Left lobe of liver (tissue), 2 donors: ENCODE results near the gene TCN2. TPM values are rescaled to one million over a fixed set of nuclear protein-coding genes. Genes with fewer than 3 reads are reported as not detected.
A peak's percentile ranks its signal among the peaks of the same experiment; 100 is the strongest.
"Not testable (repeated sequence)": the region's sequence is repeated elsewhere in the genome, so short reads cannot be mapped to it uniquely, and the experiment has no call there.

ENCODE experiments used
- ATAC-seq: fragments of 200-7000 bp; cut with Tn5 transposase; one replicate; pipeline ENCODE4 v1.9.1; 2020; ENCODE audit warnings: mild to moderate bottlenecking, moderate library complexity
- DNase-seq: peaks from one replicate; pipeline ENCODE4 v3.0.0-alpha.2; 2020; ENCODE audit warnings: low spot score
- total RNA-seq: library from RNA; stranded (reverse); gene quantifications from one replicate; pipeline ENCODE4 v1.2.1, GENCODE V29; 2021
- donor health status: DM: no; HTN: no; CAD: no; lungs with moderate emphysema.
- donor health status: DM: no; HTN: yes; CAD: no.

TCN2 gene
- total RNA-seq, 1 donor from 2014 or later: 12.3 TPM

GRCh38 chr22:30575859-30576258 lies 31.1 kb upstream of the TCN2 start:
- ATAC-seq: no peak

GRCh38 chr22:30578481-30578880 lies 28.5 kb upstream of the TCN2 start:
- ATAC-seq: no peak
- DNase-seq: no peak

More at GRCh38 chr22:30575859-30576258, 31.1 kb upstream of the TCN2 start:
- DNase-seq: no peak

- DNase-seq (no peak), ATAC-seq (no peak)
Measured at GRCh38 chr22:30580896-30581295, 26.1 kb upstream of the TCN2 start.

GRCh38 chr22:30582051-30582450 lies 24.9 kb upstream of the TCN2 start:
- ATAC-seq (no peak), DNase-seq (no peak)

- ATAC-seq (no peak), DNase-seq (no peak)
Measured at GRCh38 chr22:30582788-30583545, 24.0 kb upstream of the TCN2 start.

GRCh38 chr22:30584441-30584840 lies 22.5 kb upstream of the TCN2 start:
- no peak for DNase-seq

GRCh38 chr22:30586414-30586813 lies 20.6 kb upstream of the TCN2 start:
- no peak for DNase-seq
- no peak for ATAC-seq

More at GRCh38 chr22:30584441-30584840, 22.5 kb upstream of the TCN2 start:
- ATAC-seq: no peak

- no peak for ATAC-seq
- DNase-seq: no peak
Measured at GRCh38 chr22:30591191-30591587, 15.8 kb upstream of the TCN2 start.

GRCh38 chr22:30591588-30592359 lies 15.2 kb upstream of the TCN2 start, which contains the start of gene PES1:
Gene PES1, minus strand, starts transcription at chr22:30591910. Its CDS starts 77 bp downstream, at chr22:30591833.
- peak; percentile 95 for DNase-seq
- ATAC-seq: peak; percentile 98

- DNase-seq, ATAC-seq: not testable (repeated sequence)
Measured at GRCh38 chr22:30592360-30592713, 14.6 kb upstream of the TCN2 start.

- ATAC-seq (no peak), DNase-seq (no peak)
Measured at GRCh38 chr22:30596199-30596598, 10.8 kb upstream of the TCN2 start.

GRCh38 chr22:30596886-30597285 lies 10.1 kb upstream of the TCN2 start:
- no peak for ATAC-seq
- DNase-seq: no peak

GRCh38 chr22:30598986-30599385 lies 8.0 kb upstream of the TCN2 start:
- ATAC-seq (no peak), DNase-seq (no peak)

- no peak for ATAC-seq
- DNase-seq: no peak
Measured at GRCh38 chr22:30600921-30601320, 6.1 kb upstream of the TCN2 start.

- DNase-seq (no peak), ATAC-seq (no peak)
Measured at GRCh38 chr22:30601464-30601863, 5.5 kb upstream of the TCN2 start.

- ATAC-seq: peak; percentile 27
- no peak for DNase-seq
Measured at GRCh38 chr22:30602049-30602448, 4.9 kb upstream of the TCN2 start.

- ATAC-seq: no peak
Measured at GRCh38 chr22:30603801-30604200, 3.2 kb upstream of the TCN2 start.

GRCh38 chr22:30604723-30605122 lies 2.3 kb upstream of the TCN2 start:
- no peak for DNase-seq
- no peak for ATAC-seq

More at GRCh38 chr22:30603801-30604200, 3.2 kb upstream of the TCN2 start:
- no peak for DNase-seq

- no peak for DNase-seq
- peak; percentile 57 for ATAC-seq
Measured at GRCh38 chr22:30605449-30606110, 1.4 kb upstream of the TCN2 start.

- ATAC-seq: no peak
- DNase-seq: no peak
Measured at GRCh38 chr22:30607300-30607930, 441 bp downstream of the TCN2 start.

- no peak for DNase-seq
- ATAC-seq: no peak
Measured at GRCh38 chr22:30607939-30608338, 965 bp downstream of the TCN2 start.
